Stimulated activated naive CD8-positive, alpha-beta T cell treated with anti-CD3 and anti-CD28 coated beads, Interleukin-15, amount 100 ng/mL, for 72 hours (primary cell): ENCODE results near the gene MLXIPL.
"Not testable (repeated sequence)": the region's sequence is repeated elsewhere in the genome, so short reads cannot be mapped to it uniquely, and the experiment has no call there.

Experiments
- ATAC-seq: fragments of 150-1000 bp; cut with Tn5 transposase; 2 replicates; pipeline ENCODE4 v1.10.0; 2021; ENCODE audit warnings: mild to moderate bottlenecking, moderate library complexity
- DNase-seq, 2 donors: peaks; one replicate each; pipeline ENCODE4 v3.0.0; 2021 to 2022
- H3K27ac Mint-ChIP-seq, 2 donors: one replicate each; pipeline ENCODE4 v1.8.0; 2022; ENCODE audit warnings: mild to moderate bottlenecking in 2 of 2, mixed read lengths in 2 of 2, moderate library complexity in 2 of 2
- H3K27me3 Mint-ChIP-seq: one replicate; pipeline ENCODE4 v1.8.0; 2022; ENCODE audit warnings: mixed read lengths
- H3K4me1 Mint-ChIP-seq: one replicate; pipeline ENCODE4 v1.8.0; 2022; ENCODE audit warnings: mild to moderate bottlenecking, mixed read lengths
- H3K4me3 Mint-ChIP-seq, 2 donors: one replicate each; pipeline ENCODE4 v1.8.0; 2022; ENCODE audit warnings: mild to moderate bottlenecking in 2 of 2, mixed read lengths in 2 of 2, moderate library complexity in 1 of 2
- H3K9me3 Mint-ChIP-seq, 2 donors: one replicate each; pipeline ENCODE4 v1.8.0; 2022; ENCODE audit warnings: mixed read lengths in 2 of 2

The MLXIPL gene

GRCh38 chr7:73624669-73625001 lies 313 bp upstream of the MLXIPL start:
- peaks cover 94% of the 10 kb centered on the region for H3K27me3 Mint-ChIP-seq
- no peaks in the 10 kb centered on the region for H3K9me3 Mint-ChIP-seq
- peaks cover 16% of the 10 kb centered on the region for H3K4me1 Mint-ChIP-seq
- ATAC-seq (no peak), DNase-seq (no peak)
- no peak overlapping the region for H3K27ac Mint-ChIP-seq
- H3K4me3 Mint-ChIP-seq = peak overlapping the region; percentile 35 to 45

- no peak for DNase-seq
- ATAC-seq = peak; percentile 34
- Mint-ChIP-seq H3K4me1 (peaks cover 16% of the 10 kb centered on the region), H3K27me3 (peaks cover 91% of the 10 kb centered on the region), H3K27ac (no peak overlapping the region), H3K4me3 (peak overlapping the region; percentile 66 to 67), H3K9me3 (no peaks in the 10 kb centered on the region)
Measured at GRCh38 chr7:73622909-73623797, 1.2 kb downstream of the MLXIPL start.

- Mint-ChIP-seq H3K4me1 (peaks cover 16% of the 10 kb centered on the region), H3K9me3 (no peaks in the 10 kb centered on the region), H3K27ac (no peak overlapping the region), H3K4me3 (no peak overlapping the region), H3K27me3 (peaks cover 85% of the 10 kb centered on the region)
- DNase-seq = no peak
- ATAC-seq = no peak
Measured at GRCh38 chr7:73622527-73622908, 1.8 kb downstream of the MLXIPL start.

GRCh38 chr7:73621168-73622063 lies 2.9 kb downstream of the MLXIPL start:
- no peak overlapping the region for H3K27ac Mint-ChIP-seq
- peaks cover 74% of the 10 kb centered on the region for H3K27me3 Mint-ChIP-seq
- DNase-seq (no peak), ATAC-seq (no peak)
- H3K4me3 Mint-ChIP-seq = no peak overlapping the region
- H3K9me3 Mint-ChIP-seq = no peaks in the 10 kb centered on the region
- peaks cover 16% of the 10 kb centered on the region for H3K4me1 Mint-ChIP-seq

GRCh38 chr7:73619394-73619793 lies 4.9 kb downstream of the MLXIPL start:
- peaks cover 16% of the 10 kb centered on the region for H3K4me1 Mint-ChIP-seq
- H3K4me3 Mint-ChIP-seq, DNase-seq, H3K27ac Mint-ChIP-seq, ATAC-seq, H3K9me3 Mint-ChIP-seq: not testable (repeated sequence)
- peaks cover 63% of the 10 kb centered on the region for H3K27me3 Mint-ChIP-seq

- peaks cover 63% of the 10 kb centered on the region for H3K27me3 Mint-ChIP-seq
- H3K9me3 Mint-ChIP-seq = no peaks in the 10 kb centered on the region
- H3K27ac Mint-ChIP-seq = no peak overlapping the region
- ATAC-seq (no peak), DNase-seq (no peak)
- peaks cover 11% of the 10 kb centered on the region for H3K4me1 Mint-ChIP-seq
- H3K4me3 Mint-ChIP-seq = no peak overlapping the region
Measured at GRCh38 chr7:73618538-73618937, 5.8 kb downstream of the MLXIPL start.

GRCh38 chr7:73617520-73617919 lies 6.8 kb downstream of the MLXIPL start:
- H3K27ac Mint-ChIP-seq, H3K4me1 Mint-ChIP-seq, ATAC-seq, H3K4me3 Mint-ChIP-seq, H3K9me3 Mint-ChIP-seq, DNase-seq: not testable (repeated sequence)
- H3K27me3 Mint-ChIP-seq = peaks cover 63% of the 10 kb centered on the region

GRCh38 chr7:73615886-73616285 lies 8.4 kb downstream of the MLXIPL start:
- ATAC-seq = no peak
- H3K4me1 Mint-ChIP-seq = no peaks in the 10 kb centered on the region
- no peak for DNase-seq
- no peaks in the 10 kb centered on the region for H3K9me3 Mint-ChIP-seq
- H3K27me3 Mint-ChIP-seq = peaks cover 62% of the 10 kb centered on the region
- no peak overlapping the region for H3K27ac Mint-ChIP-seq
- H3K4me3 Mint-ChIP-seq = no peak overlapping the region

- not testable (repeated sequence) for H3K27ac Mint-ChIP-seq, ATAC-seq, H3K9me3 Mint-ChIP-seq, H3K4me1 Mint-ChIP-seq, DNase-seq, H3K4me3 Mint-ChIP-seq
- H3K27me3 Mint-ChIP-seq = peaks cover 66% of the 10 kb centered on the region
Measured at GRCh38 chr7:73614937-73615336, 9.4 kb downstream of the MLXIPL start.

GRCh38 chr7:73613954-73614735 lies 10.2 kb downstream of the MLXIPL start:
- Mint-ChIP-seq H3K4me1 (no peaks in the 10 kb centered on the region), H3K27ac (no peak overlapping the region), H3K9me3 (no peaks in the 10 kb centered on the region), H3K27me3 (peaks cover 70% of the 10 kb centered on the region), H3K4me3 (no peak overlapping the region)
- ATAC-seq = no peak
- no peak for DNase-seq

- no peaks in the 10 kb centered on the region for H3K9me3 Mint-ChIP-seq
- H3K4me3 Mint-ChIP-seq = no peak overlapping the region
- no peak for ATAC-seq
- DNase-seq = no peak
- no peak overlapping the region for H3K27ac Mint-ChIP-seq
- peaks cover 75% of the 10 kb centered on the region for H3K27me3 Mint-ChIP-seq
- no peaks in the 10 kb centered on the region for H3K4me1 Mint-ChIP-seq
Measured at GRCh38 chr7:73612598-73613269, 11.6 kb downstream of the MLXIPL start.

GRCh38 chr7:73611017-73611555 lies 13.2 kb downstream of the MLXIPL start:
- Mint-ChIP-seq H3K4me3 (no peak overlapping the region), H3K27me3 (peaks cover 90% of the 10 kb centered on the region), H3K27ac (peak overlapping the region in 1 of 2 donors; percentile 30), H3K9me3 (no peaks in the 10 kb centered on the region), H3K4me1 (peaks cover 4% of the 10 kb centered on the region)
- ATAC-seq (no peak), DNase-seq (no peak)

GRCh38 chr7:73610105-73610504 lies 14.2 kb downstream of the MLXIPL start:
- no peak for ATAC-seq
- DNase-seq = no peak
- Mint-ChIP-seq H3K4me1 (peaks cover 4% of the 10 kb centered on the region), H3K9me3 (no peaks in the 10 kb centered on the region), H3K4me3 (no peak overlapping the region), H3K27me3 (peaks cover 92% of the 10 kb centered on the region), H3K27ac (no peak overlapping the region)

GRCh38 chr7:73607692-73607983 lies 16.7 kb downstream of the MLXIPL start:
- H3K27me3 Mint-ChIP-seq = peaks cover 74% of the 10 kb centered on the region
- not testable (repeated sequence) for ATAC-seq, H3K27ac Mint-ChIP-seq, H3K9me3 Mint-ChIP-seq, H3K4me1 Mint-ChIP-seq, H3K4me3 Mint-ChIP-seq, DNase-seq
